Measurements from ENCODE around the gene RASAL1.

- TF ChIP-seq CTCF (IDR thresholded peaks at IDR 0.05) (no peak), POLR2A (IDR thresholded peaks at IDR 0.05) (no peak)
Measured at GRCh38 chr12:113089839-113090238, 45.7 kb downstream of the RASAL1 start.

Data from heart left ventricle (tissue), 13 donors.